Activated gamma-delta T cell treated with Interleukin-2 at 50 U/mL for 16 hours (primary cell): ENCODE data around the gene ZNF320.
"Not testable (repeated sequence)": the region's sequence is repeated elsewhere in the genome, so short reads cannot be mapped to it uniquely, and the experiment has no call there.

Experiments
- DNase-seq: peaks from one replicate; pipeline ENCODE4 v3.0.0-alpha.2; 2020

The ZNF320 gene

DNA sequence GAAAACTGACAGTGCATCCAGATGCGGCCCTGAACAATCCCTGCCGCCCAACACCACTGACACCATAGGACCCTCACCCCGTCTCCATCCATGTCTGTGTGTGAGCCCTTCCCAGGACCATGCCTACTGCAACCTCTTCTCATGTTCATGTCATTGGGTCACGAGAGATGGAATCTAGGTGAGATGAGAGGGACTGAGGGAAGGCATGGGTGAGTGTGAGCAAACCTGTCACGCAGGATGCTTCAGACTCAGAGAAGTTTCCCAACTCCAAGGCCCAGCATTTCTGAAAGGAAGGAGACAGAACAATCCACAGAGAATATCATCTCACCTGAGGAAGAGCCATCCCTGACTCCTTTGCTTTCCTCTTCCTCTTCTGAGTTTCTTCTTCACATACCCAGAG lies 20.1 kb upstream of the ZNF320 start:
- DNase-seq, result no peak

DNA sequence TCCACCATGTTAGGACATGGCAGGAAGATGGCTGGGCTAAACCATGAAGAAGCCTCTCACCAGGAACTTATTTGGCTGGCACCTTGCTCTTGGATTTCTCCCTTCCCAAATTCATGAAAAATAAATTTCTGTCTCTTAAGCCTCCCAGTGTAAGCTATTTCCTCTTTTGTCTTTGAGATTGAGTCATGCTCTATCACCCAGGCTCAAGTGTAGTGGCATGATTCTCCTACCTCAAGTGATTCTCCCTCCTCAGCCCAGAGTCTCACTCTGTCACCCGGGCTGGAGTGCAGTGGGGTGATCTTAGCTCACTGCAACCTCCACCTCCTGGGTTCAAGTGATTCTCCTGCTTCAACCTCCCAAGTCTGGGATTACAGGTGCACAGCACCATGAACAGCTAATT lies 13.2 kb upstream of the ZNF320 start:
- no peak for DNase-seq

DNA sequence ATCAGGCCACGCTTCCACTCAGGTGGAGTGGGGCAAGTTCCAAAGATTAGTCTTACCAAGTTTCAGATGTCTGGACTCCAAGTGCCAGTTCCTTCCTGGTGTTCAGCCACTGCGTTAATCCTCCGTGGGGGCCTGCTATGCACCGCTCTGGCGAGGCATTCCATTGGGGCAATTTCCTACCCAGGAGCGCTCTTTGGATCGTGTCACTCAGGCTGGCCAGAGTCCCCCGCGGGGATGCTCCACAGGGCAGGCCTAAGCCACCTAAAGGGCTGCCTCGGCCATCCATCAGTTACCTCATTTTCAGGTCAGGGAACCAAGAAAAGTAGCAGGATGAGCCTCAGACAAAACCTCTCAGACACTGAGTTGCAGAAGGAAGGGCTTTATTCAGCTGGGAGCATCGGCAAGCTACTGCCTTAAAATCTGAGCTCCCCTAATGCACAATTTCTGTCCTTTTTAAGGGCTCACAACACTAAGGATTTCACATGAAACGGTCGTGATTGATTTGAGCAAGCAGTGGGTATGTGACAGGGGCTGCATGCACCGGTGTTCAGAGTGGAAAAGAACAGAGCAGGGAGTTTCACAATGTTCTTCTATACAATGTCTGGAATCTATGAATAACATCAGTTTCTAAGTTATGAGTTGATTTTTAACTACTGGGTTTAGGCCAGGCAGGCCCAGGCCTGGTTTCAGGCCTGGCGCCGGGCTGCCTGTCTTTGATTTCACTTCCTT lies 6.8 kb upstream of the ZNF320 start:
- DNase-seq, result not testable (repeated sequence)

DNA sequence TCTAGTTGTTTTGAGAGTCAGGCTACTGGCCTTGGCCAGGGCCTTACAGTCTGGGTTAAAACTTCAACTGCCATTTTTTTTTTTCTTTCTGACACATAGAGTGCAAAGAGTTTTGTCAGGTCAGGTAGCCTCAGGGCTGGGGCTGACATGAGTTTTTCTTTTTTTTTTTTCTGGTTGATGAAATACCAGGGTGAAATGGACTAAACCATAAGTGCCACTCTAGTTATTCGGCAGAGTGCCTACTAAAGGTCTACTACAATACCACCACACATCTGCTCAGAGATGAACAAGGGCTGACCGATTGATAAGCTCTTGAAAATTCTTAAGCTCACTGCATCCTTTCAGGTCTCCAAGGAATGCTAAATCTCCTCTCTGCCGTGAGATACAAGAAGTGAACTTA lies 4.4 kb upstream of the ZNF320 start:
- no peak for DNase-seq

DNA sequence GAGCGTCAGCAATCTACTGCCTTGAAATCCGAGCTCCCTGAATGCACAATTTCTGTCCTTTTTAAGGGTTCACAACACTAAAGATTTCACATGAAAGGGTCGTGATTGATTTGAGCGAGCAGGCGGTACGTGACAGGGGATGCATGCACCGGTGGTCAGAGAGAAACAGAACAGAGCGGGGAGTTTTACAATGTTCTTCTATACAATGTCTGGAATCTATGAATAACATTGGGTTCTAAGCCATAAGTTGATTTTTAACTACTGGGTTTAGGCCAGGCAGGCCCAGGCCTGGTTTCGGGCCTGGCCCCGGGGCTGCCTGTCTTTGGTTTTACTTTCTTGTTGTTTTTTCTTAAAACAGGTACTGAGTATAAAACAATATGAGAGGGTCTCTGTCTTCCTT lies 1.2 kb upstream of the ZNF320 start:
- DNase-seq, result not testable (repeated sequence)

DNA sequence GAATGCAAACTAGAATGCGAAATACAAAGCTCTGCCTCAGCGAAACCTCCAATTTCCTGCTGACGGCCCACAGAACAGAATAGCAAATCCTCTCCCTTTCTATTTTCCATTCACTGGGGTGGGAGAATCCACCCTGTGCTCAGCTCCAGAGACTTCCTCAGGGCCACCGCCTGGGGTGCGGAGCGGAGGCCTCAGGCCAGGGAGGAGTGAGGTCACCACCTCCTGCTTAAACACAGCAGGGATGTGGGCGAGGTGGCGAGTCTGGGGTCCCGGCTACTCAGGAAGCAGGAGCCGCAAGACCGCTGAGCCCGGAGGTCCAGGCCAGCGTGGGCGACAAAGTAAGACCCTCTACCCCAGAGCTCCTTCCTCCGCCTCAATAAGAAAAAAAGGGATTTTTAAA lies 666 bp upstream of the ZNF320 start:
- no peak for DNase-seq

DNA sequence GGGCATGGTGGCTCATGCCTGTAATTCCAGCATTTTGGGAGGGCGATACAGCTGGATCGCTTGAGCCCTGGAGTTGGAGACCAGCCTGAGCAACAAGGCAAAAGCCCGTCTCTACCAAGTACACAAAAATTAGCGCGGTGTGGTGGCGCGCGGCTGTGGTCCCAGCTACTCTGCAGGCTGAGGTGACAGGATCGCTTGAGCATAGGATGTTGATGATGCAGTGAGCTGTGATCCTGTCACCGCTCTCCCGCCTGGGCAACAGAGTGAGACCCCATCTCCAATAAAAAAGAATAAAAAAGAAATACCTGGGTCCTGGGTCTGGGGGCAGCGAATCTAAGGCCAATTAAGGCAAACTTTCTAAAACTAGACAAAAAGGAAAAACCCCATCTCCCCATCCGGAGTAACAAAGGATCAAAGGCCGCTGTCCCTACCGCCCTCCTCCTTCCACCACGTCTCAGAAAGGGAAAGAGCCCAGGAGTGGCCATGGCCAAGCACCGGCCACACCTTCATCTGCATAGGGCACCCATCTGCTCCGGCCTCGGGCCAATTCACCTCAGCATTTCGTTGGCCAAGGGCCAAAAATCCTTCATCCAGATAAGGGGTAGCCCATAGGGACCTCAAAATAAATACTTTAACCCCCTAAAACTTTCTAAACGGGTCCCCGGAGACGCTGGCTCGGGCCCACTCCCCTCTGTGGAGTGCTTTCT lies 851 bp downstream of the ZNF320 start:
- DNase-seq, result no peak

DNA sequence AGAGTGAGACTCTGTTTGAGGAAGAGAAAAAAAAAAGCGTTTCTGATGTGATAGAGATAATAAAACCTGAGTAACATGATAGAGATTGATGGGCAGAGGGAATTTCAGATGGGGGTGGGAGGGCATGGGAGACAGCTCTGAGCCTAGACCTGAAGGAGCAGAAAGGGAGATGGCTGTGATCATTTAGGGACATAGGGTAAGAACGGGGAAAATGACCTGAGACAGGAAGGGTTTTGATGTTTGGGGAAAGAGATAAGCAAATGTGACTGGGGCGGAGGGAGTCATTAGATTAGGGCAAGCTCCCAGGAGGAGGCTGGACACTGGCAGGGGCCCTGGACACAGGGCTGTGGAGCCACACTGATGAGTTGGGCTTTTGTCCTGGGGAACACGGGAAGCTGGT lies 6.1 kb downstream of the ZNF320 start:
- no peak for DNase-seq

DNA sequence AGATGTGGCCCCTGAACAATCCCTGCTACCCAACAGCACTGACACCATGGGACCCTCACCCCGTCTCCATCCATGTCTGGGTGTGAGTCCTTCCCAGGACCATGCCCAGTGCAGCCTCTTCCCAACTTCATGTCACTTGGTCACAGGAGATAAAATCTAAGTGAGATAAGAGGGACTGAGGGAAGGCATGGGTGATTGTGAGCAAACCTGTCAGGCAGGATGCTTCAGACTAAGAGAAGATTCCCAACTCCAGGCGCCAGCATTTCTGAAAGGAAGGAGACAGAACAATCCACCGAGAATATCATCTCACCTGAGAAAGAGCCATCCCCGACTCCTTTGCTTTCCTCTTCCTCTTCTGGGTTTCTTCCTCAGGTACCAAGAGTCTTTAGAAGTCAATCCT lies 7.5 kb downstream of the ZNF320 start:
- no peak for DNase-seq

DNA sequence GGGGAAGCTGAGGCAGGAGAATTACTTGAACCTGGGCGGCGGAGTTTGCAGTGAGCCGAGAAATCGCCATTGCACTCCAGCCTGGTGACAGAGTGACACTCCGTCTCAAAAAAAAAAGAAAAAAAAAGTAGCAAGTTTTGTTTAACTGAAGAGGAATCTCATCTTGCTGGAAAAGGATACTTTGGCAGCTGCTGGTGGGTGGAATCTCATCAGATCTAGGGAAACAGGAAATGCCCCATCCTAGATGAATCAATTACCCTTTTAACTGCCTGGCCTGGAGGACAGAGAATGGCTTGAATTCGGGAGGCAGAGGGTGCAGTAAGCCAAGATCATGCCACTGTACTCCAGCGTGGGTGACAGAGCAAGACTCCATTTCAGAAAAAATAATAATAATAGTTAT lies 8.4 kb downstream of the ZNF320 start:
- no peak for DNase-seq

DNA sequence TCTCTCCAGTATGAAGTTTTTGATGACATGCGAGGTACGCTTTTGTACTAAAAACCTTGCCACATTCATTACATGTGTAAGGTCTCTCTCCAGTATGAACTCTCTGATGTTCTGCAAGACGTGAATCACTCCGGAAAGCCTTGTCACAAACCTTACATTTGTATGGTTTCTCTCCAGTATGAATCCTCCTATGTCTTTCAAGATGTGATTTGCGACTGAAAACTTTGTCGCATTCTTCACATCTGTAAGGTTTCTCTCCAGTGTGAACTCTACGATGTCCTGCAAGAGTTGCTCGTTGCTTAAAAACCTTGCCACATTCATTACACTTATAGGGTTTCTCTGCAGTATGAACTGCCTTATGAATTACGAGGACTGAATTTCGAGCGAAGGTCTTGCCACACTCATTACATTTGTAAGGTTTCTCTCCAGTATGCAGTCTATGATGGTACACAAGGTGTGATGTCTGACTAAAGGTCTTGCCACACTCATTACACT lies 16.5 kb downstream of the ZNF320 start:
- DNase-seq, result no peak

DNA sequence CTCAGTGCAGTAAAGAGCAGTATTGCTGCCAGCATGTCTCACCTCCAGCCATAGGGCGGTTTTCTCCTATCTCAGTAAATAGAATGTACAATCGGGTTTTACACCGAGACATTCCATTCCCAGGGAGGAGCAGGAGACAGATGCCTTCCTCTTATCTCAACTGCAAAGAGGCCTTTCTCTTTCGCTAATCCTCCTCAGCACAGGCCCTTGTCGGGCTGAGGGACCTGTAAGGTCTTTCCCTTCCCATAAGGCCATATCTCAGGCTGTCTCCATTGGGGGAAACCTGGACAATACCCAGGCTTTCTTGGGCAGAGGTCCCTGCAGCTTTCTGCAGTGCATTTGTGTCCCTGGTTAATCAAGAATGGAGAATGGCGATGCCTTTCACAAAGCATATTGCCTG lies 24.4 kb downstream of the ZNF320 start:
- DNase-seq, result not testable (repeated sequence)

DNA sequence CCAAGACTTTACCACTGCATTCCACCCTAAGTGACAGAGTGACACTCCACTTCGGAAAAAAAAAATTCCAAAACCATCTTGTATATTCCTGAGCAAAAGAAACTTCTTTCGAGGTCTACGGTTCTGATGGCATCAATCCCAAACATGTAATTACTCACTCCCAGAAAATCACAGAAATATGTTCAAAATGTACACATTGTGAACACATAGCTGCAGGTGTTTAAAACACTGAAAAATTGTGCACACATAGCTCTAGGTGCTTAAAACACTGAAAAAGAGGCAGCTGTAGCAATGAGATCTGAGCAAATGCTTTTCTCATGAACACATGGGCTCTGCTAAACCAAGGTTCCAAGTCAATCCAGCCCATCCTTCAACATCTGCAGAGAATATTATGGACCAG lies 26.0 kb downstream of the ZNF320 start:
- DNase-seq, result no peak

DNA sequence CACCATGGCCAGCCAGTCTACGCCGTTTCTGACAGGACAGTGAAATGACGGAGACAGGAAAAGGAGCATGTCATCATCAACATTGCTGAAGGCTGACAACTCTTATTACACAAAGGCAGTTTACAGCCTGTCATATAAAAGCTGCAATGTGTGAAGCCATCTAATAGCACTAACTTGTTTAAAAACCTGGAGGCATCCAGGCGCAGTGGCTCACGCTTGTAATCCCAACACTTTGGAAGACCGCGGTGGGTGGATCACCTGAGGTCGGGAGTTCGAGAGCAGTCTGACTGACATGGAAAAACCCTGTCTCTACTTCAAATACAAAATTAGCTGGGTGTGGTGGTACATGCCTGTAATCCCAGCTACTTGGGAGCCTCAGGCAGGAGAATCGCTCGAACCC lies 29.4 kb downstream of the ZNF320 start:
- not testable (repeated sequence) for DNase-seq

DNA sequence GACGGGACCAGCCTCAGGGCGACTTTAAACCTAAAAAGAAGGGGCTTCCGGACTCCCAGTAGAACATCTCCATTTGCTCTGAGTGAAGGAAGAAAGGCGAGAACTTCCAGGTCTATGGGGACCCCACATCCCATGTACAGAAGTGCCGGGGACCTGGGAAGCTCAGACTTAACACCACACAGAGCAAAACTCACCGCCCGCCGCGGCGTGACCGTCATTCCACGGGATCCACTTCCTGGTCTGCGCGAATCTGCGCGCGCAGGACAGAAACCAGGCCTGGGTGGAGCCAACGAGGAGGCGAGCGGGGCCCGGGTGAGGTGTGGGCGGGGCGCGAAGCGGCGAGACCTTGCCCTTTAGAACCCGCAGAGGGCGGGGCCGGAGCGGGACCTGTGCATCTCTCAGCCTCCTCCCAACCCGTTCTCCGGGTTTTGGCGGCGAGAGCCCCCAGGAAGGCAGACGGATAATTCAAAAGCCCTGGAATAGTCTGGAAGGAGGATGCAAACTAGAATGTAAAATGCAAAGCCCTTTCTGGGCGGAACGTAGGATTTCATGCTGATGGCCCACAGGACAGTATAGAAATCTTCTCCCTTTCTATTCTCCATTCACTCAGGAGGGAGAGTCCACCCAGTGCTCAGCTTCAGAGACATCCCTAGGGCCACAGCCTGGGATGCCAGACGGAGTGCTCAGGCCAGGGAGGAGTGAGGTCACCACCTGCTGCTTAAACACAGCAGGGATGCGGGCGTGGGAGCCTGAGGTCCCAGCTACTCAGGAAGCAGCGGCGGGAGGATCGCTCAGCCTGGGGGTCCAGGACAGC lies 39.9 kb downstream of the ZNF320 start, which contains the start of gene ZNF468:
Gene ZNF468, minus strand, starts transcription at position 242 of the 814 bp plus-strand sequence. CDS start 3,347 bp downstream, outside the sequence.
- DNase-seq, result peak; percentile 65

DNA sequence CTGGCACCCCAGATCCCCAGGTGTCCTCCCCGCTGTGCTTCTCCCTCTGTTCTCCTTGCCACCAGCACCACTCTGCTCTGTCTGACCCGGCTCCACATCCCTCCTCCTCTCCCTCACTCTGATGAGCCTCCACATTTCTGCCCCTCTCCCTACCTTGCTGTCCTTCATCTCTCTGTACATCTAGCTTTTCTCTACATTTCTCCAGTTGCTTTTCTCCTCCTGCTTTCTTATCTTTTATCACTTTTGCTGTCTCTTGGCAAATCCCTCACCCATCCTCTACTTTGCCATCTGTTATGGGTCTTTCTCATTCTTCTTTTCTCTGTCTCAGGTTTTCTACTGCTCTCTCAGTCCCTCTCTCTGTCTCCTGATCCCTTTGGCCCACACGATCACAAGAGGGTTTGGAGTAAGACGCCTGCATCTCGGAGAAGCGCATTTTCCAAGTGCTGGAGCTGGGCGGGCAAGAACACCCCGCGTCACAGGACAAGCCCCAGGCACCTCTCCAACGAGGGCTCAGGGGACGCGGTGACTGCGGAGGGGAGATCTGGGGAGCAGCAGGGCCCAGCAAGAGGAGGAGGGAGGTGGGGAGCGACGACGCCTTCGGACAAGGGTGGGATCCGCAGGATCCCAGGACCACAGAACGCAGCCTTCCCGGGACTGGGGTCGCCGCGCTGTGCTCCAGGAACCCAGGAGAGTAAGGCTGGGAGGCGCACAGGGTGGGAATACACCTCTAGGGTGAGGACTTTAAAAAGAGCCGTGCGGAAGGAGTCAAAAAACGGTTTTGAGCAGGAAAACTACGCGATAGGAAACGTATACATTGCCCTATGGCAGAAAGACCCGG lies 40.7 kb downstream of the ZNF320 start:
- peak; percentile 8 for DNase-seq
